Lung (tissue), 5 donors: ENCODE data around the gene CD3D. TPM values are rescaled to one million over a fixed set of nuclear protein-coding genes. Genes with fewer than 3 reads are reported as not detected.

Experiments used
- polyA plus RNA-seq, 2 donors: library from polyadenylated mRNA; stranded (reverse); fragments of 200-250 nt; gene quantifications; one replicate each; pipeline ENCODE4 v1.2.1, GENCODE V29; 2013
- small RNA-seq: library from RNA; depleted of rRNA; stranded (forward); fragments of <200 nt; gene quantifications from one replicate; pipeline ENCODE3, GENCODE V24; 2014; ENCODE audit warnings: low replicate concordance
- total RNA-seq, 2 donors: library from RNA; depleted of rRNA in 1 of 2; stranded (reverse); fragments of >200 nt in 1 of 2; gene quantifications; one replicate each; pipeline ENCODE4 v1.2.1, GENCODE V29; 2014 to 2021
- donor health status: Bipolar disorder and iron deficiency.
- donor health status: healthy.
- donor health status: DM: yes; HTN: yes; CAD: no.

Gene CD3D
- total and polyA plus RNA-seq, 4 donors: 3.8 to 9.9 (median 8.7) TPM

Small RNAs within 50 kb of the gene (small RNA-seq; reads per million reads assigned to genes)
- not detected for gene AP001582.1

Other genes with a start within 250 kb of the CD3D start
- gene SCN4B, start 189.9 kb downstream of the CD3D start, total RNA-seq: 1 to 10 TPM; 3.1 to 5.2 TPM
- 1 to 10 TPM in 1 of 2 donors, under 1 TPM in 1; 0.95 to 1.5 TPM for gene SCN4B, start 189.9 kb downstream of the CD3D start, polyA plus RNA-seq
- 1 to 10 TPM; 1.0 to 1.6 TPM for gene SCN2B, start 166.1 kb downstream of the CD3D start, total RNA-seq
- gene SCN2B, start 166.1 kb downstream of the CD3D start, polyA plus RNA-seq: under 1 TPM; 0.03 to 0.20 TPM
- 10 to 100 TPM; 29.3 to 49.1 TPM for gene JAML, start 117.7 kb downstream of the CD3D start, total RNA-seq
- 10 to 100 TPM; 34.4 to 36.5 TPM for gene JAML, start 117.7 kb downstream of the CD3D start, polyA plus RNA-seq
- 10 to 100 TPM; 12.4 to 22.6 TPM for gene MPZL3, start 90.3 kb downstream of the CD3D start, total RNA-seq
- gene MPZL3, start 90.3 kb downstream of the CD3D start, polyA plus RNA-seq: 1 to 10 TPM; 7.7 to 9.9 TPM
- gene MPZL2, start 78.4 kb downstream of the CD3D start, total RNA-seq: 100 to 1,000 TPM; 116 to 143 TPM
- 100 to 1,000 TPM in 1 of 2 donors, 10 to 100 TPM in 1; 87.2 to 120 TPM for gene MPZL2, start 78.4 kb downstream of the CD3D start, polyA plus RNA-seq
- gene CD3E, start 38.0 kb downstream of the CD3D start, total RNA-seq: 1 to 10 TPM; 4.4 to 5.3 TPM
- gene CD3E, start 38.0 kb downstream of the CD3D start, polyA plus RNA-seq: 1 to 10 TPM; 5.1 to 5.7 TPM
- gene CD3G, start 1.6 kb upstream of the CD3D start, total RNA-seq: 1 to 10 TPM; 1.5 to 2.7 TPM
- under 1 TPM; 0.55 to 0.73 TPM for gene CD3G, start 1.6 kb upstream of the CD3D start, polyA plus RNA-seq
- 10 to 100 TPM; 37.5 to 53.2 TPM for gene UBE4A, start 16.9 kb upstream of the CD3D start, total RNA-seq
- gene UBE4A, start 16.9 kb upstream of the CD3D start, polyA plus RNA-seq: 10 to 100 TPM; 14.9 to 18.2 TPM
- 100 to 1,000 TPM in 1 of 2 donors, 10 to 100 TPM in 1; 50.4 to 143 TPM for gene ATP5MG, start 58.9 kb upstream of the CD3D start, total RNA-seq
- 100 to 1,000 TPM in 1 of 2 donors, 10 to 100 TPM in 1; 96.7 to 367 TPM for gene ATP5MG, start 58.9 kb upstream of the CD3D start, polyA plus RNA-seq
- gene KMT2A, start 93.8 kb upstream of the CD3D start, total RNA-seq: 100 to 1,000 TPM in 1 of 2 donors, 10 to 100 TPM in 1; 44.5 to 127 TPM
- 1 to 10 TPM; 7.7 to 9.5 TPM for gene KMT2A, start 93.8 kb upstream of the CD3D start, polyA plus RNA-seq
- gene TTC36, start 184.8 kb upstream of the CD3D start, total RNA-seq: 1 to 10 TPM in 1 of 2 donors, under 1 TPM in 1; 0.95 to 1.6 TPM
- gene TTC36, start 184.8 kb upstream of the CD3D start, polyA plus RNA-seq: under 1 TPM; 0.14 to 0.40 TPM
- gene TMEM25, start 188.5 kb upstream of the CD3D start, total RNA-seq: 10 to 100 TPM; 20.1 to 32.0 TPM
- 10 to 100 TPM in 1 of 2 donors, 1 to 10 TPM in 1; 8.8 to 14.4 TPM for gene TMEM25, start 188.5 kb upstream of the CD3D start, polyA plus RNA-seq
- 10 to 100 TPM; 27.2 to 32.9 TPM for gene IFT46, start 223.2 kb upstream of the CD3D start, total RNA-seq
- gene IFT46, start 223.2 kb upstream of the CD3D start, polyA plus RNA-seq: 10 to 100 TPM; 15.3 to 21.7 TPM
- 100 to 1,000 TPM; 114 to 123 TPM for gene ARCN1, start 229.7 kb upstream of the CD3D start, total RNA-seq
- gene ARCN1, start 229.7 kb upstream of the CD3D start, polyA plus RNA-seq: 10 to 100 TPM; 72.4 to 97.6 TPM